Inferior parietal cortex (tissue), 1 donor: ENCODE measurements around the gene CNDP1.

Experiments
- DNase-seq: peaks from one replicate; pipeline ENCODE4 v3.0.0-alpha.2; 2016; ENCODE audit errors: extremely low spot score

The CNDP1 gene

GRCh38 chr18:74582642-74583041, 48.3 kb downstream of the CNDP1 start:
- no peak for DNase-seq

GRCh38 chr18:74587441-74587840, 53.1 kb downstream of the CNDP1 start:
- DNase-seq = no peak

- DNase-seq = no peak
Measured at GRCh38 chr18:74589021-74589420, 54.7 kb downstream of the CNDP1 start.

GRCh38 chr18:74589811-74590210, 55.5 kb downstream of the CNDP1 start:
- no peak for DNase-seq

GRCh38 chr18:74590671-74591070, 56.4 kb downstream of the CNDP1 start:
- peak; percentile 27 for DNase-seq

- no peak for DNase-seq
Measured at GRCh38 chr18:74595431-74595830, 61.1 kb downstream of the CNDP1 start.

- DNase-seq = no peak
Measured at GRCh38 chr18:74597034-74597661, 62.8 kb downstream of the CNDP1 start.

GRCh38 chr18:74597662-74598349, 63.5 kb downstream of the CNDP1 start, which contains the start of gene ZNF407:
ZNF407 (plus strand) TSS chr18:74597870; CDS start chr18:74631020, 33,150 bp downstream.
- DNase-seq = peak; percentile 96

- DNase-seq = peak; percentile 21
Measured at GRCh38 chr18:74598350-74599001, 64.2 kb downstream of the CNDP1 start.

GRCh38 chr18:74604361-74604760, 70.1 kb downstream of the CNDP1 start:
- DNase-seq = no peak

GRCh38 chr18:74604774-74605173, 70.5 kb downstream of the CNDP1 start:
- DNase-seq = no peak

GRCh38 chr18:74608681-74609080, 74.4 kb downstream of the CNDP1 start:
- no peak for DNase-seq

- DNase-seq = no peak
Measured at GRCh38 chr18:74609535-74609934, 75.2 kb downstream of the CNDP1 start.

- DNase-seq = no peak
Measured at GRCh38 chr18:74610051-74610615, 75.8 kb downstream of the CNDP1 start.

- DNase-seq = no peak
Measured at GRCh38 chr18:74610860-74611259, 76.6 kb downstream of the CNDP1 start.

GRCh38 chr18:74611765-74612164, 77.5 kb downstream of the CNDP1 start:
- no peak for DNase-seq

GRCh38 chr18:74613381-74613780, 79.1 kb downstream of the CNDP1 start:
- no peak for DNase-seq

- no peak for DNase-seq
Measured at GRCh38 chr18:74616494-74616893, 82.2 kb downstream of the CNDP1 start.

- DNase-seq = no peak
Measured at GRCh38 chr18:74617486-74617885, 83.2 kb downstream of the CNDP1 start.

- no peak for DNase-seq
Measured at GRCh38 chr18:74622072-74622471, 87.8 kb downstream of the CNDP1 start.

GRCh38 chr18:74623047-74623816, 88.9 kb downstream of the CNDP1 start:
- peak; percentile 53 for DNase-seq

- DNase-seq = no peak
Measured at GRCh38 chr18:74624466-74624865, 90.2 kb downstream of the CNDP1 start.
